Heart left ventricle (tissue), 16 donors: ENCODE results near the gene ZNF785. TPM values are rescaled to one million over a fixed set of nuclear protein-coding genes. Genes with fewer than 3 reads are reported as not detected.

ENCODE experiments used
- ATAC-seq, 4 donors: fragments of 200-7000 bp; cut with Tn5 transposase; one replicate each; pipeline ENCODE4 v1.9.1; 2020 to 2022; ENCODE audit warnings: moderate library complexity in 4 of 4, mild to moderate bottlenecking in 3 of 4, moderate number of reproducible peaks in 1 of 4
- DNase-seq, 5 donors: peaks; one replicate each; pipeline ENCODE4 v3.0.0-alpha.2; 2020
- H3K27ac ChIP-seq, 12 donors: fragments of 200-600 bp; sonication (generic) in 4 of 12; one replicate each; pipeline versions ENCODE4 v1.5.0 to v1.8.0; 2016 to 2022; ENCODE audit warnings: mild to moderate bottlenecking in 2 of 12
- H3K27me3 ChIP-seq, 9 donors: fragments of 200-600 bp; sonication (generic) in 2 of 9; one replicate each; pipeline versions ENCODE4 v1.5.1 to v1.8.0; 2016 to 2022; ENCODE audit warnings: mild to moderate bottlenecking in 3 of 9
- H3K36me3 ChIP-seq, 9 donors: fragments of 200-600 bp; sonication (generic) in 2 of 9; one replicate each; pipeline versions ENCODE4 v1.5.0 to v1.8.0; 2018 to 2022; ENCODE audit warnings: mild to moderate bottlenecking in 2 of 9
- H3K4me1 ChIP-seq, 12 donors: fragments of 200-600 bp; sonication (generic) in 4 of 12; one replicate each; pipeline versions ENCODE4 v1.5.0 to v1.8.0; 2016 to 2022; ENCODE audit warnings: mild to moderate bottlenecking in 3 of 12
- H3K4me3 ChIP-seq, 12 donors: fragments of 200-600 bp; sonication (generic) in 4 of 12; one replicate each; pipeline versions ENCODE4 v1.5.0 to v1.8.0; 2017 to 2022; ENCODE audit warnings: mild to moderate bottlenecking in 9 of 12, moderate library complexity in 4 of 12
- H3K9me3 ChIP-seq, 12 donors: fragments of 200-600 bp; sonication (generic) in 4 of 12; one replicate each; pipeline versions ENCODE4 v1.5.0 to v1.8.0; 2016 to 2022; ENCODE audit warnings: mild to moderate bottlenecking in 1 of 12
- POLR2A ChIP-seq, 2 donors: fragments of 450-650 bp; IDR thresholded peaks; one replicate each; pipeline ENCODE4 v1.6.1; 2017; ENCODE audit warnings: antibody characterized with exemption in 2 of 2, mild to moderate bottlenecking in 2 of 2, moderate library complexity in 2 of 2
- WGBS, 4 donors: extraction: QIAGEN DNeasy Blood & Tissue Kit in 2 of 4; methylation state at CpG; one replicate each; pipeline versions ENCODE4 v1.1.5 to v1.1.7; 2013 to 2018; 5-methylcytosine and 5-hydroxymethylcytosine counted together
- intact Hi-C, 10 donors: fragments of 100-400 bp; cut with DNase I; formaldehyde crosslinking; loops; one replicate each; pipeline versions ENCODE4 v1.11.1 to v1.14.2; 2022
- polyA plus RNA-seq, 2 donors: library from polyadenylated mRNA; stranded (reverse); fragments of 200-250 nt; gene quantifications; one replicate each; pipeline ENCODE4 v1.2.3, GENCODE V29; 2013
- total RNA-seq, 9 donors: library from RNA; depleted of rRNA in 2 of 9; stranded (reverse); fragments of >200 nt in 2 of 9; fragmentation: NEBNext Ultra II Directional in 3 of 9; extraction: Animal tissue kit (Norgen Biotek cat#: 25700) in 3 of 9; gene quantifications; one replicate each; pipeline versions ENCODE4 v1.1.0 to v1.2.4, GENCODE V29; 2016 to 2023
- TF ChIP-seq, protein P1 (sequence below), 12 donors: fragments of 200-600 bp; sonication (generic) in 4 of 12; IDR thresholded peaks; one replicate each; pipeline versions ENCODE4 v1.5.0 to v1.8.0; 2018 to 2022; ENCODE audit warnings: antibody characterized with exemption in 12 of 12, mild to moderate bottlenecking in 5 of 12
- donor health status: ischemic (EF 13 %, LVEDD 7.1; RV severe dilation, severe dysfunction).
- donor health status: healthy with polysubstance abuse.
- donor health status: DM: no; HTN: yes; CAD: no.
- donor health status: DM: no; HTN: no; CAD: no.
- donor health status: ischemic (EF 25% LVEDD 6.9; RV normal size, moderate dysfunction).
- donor health status: ischemic (EF 25% LVEDD 5.7; RV mildly dilated, moderate dysfunction).
- donor health status: healthy.
- donor health status: DM: yes; HTN: yes; CAD: no.
- donor health status: ischemic (EF 35%, LVEDD 5.7; RV mildly dilated, moderate dysfunction).
- donor health status: nonischemic (EF 11% LVEDD 7.7; RV severe dilation, severe dysfunction).
- donor health status: DM: yes; HTN: yes; CAD: no.
- donor health status: PGD.
- donor health status: ischemic (EF 29% LVEDD 5.4; RV normal size, mild dysfunction).
- donor health status: nonischemic (EF 23%, LVEDD 6.1; RV moderate dilation, normal function).

Gene ZNF785
- total and polyA plus RNA-seq, 11 donors = 2.9 to 10.9 (median 4.5) TPM

DNA sequence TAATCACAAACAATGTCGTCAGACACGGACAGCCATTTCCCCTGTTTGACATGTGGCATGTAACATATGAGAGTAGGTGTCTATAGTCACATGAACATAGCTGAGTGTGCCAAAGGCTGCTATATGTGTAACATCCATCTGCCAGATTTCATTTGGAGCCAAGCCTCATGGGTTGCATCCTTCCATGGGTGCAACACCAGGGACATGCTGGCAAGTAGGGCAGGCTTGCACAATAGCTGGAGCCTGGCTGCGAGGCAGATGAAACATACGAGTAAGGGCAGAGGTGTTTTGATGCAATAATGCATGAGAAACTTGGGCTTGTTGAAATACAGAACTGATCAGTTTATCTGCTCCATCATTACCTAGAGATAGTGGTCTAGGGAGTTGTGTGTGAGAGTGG is 33.7 kb upstream of the ZNF785 start:
- Histone ChIP-seq H3K36me3 (no peaks in the 10 kb centered on the region), H3K4me1 (peaks cover 0 to 7% (median 0%) of the 10 kb centered on the region in 12 donors), H3K9me3 (no peaks in the 10 kb centered on the region), H3K4me3 (no peak overlapping the region), H3K27ac (no peak overlapping the region), H3K27me3 (no peaks in the 10 kb centered on the region)
- ATAC-seq (no peak), DNase-seq (no peak)
- no peak for TF ChIP-seq POLR2A (IDR thresholded peaks at IDR 0.05)
- TF ChIP-seq, protein P1, sequence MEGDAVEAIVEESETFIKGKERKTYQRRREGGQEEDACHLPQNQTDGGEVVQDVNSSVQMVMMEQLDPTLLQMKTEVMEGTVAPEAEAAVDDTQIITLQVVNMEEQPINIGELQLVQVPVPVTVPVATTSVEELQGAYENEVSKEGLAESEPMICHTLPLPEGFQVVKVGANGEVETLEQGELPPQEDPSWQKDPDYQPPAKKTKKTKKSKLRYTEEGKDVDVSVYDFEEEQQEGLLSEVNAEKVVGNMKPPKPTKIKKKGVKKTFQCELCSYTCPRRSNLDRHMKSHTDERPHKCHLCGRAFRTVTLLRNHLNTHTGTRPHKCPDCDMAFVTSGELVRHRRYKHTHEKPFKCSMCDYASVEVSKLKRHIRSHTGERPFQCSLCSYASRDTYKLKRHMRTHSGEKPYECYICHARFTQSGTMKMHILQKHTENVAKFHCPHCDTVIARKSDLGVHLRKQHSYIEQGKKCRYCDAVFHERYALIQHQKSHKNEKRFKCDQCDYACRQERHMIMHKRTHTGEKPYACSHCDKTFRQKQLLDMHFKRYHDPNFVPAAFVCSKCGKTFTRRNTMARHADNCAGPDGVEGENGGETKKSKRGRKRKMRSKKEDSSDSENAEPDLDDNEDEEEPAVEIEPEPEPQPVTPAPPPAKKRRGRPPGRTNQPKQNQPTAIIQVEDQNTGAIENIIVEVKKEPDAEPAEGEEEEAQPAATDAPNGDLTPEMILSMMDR (IDR thresholded peaks at IDR 0.05) = no peak
- intact Hi-C loops = loop anchor here in 2 of 10 donors (5.0 to 10.0 kb wide), 2 partner anchors 172 to 174 kb away; partner anchors contain the start of gene SEPHS2 (in 2 of the 2)
- 83 to 90% (median 86%) methylated on average over 4 of the region's 4 CpGs for WGBS, 4 donors

DNA sequence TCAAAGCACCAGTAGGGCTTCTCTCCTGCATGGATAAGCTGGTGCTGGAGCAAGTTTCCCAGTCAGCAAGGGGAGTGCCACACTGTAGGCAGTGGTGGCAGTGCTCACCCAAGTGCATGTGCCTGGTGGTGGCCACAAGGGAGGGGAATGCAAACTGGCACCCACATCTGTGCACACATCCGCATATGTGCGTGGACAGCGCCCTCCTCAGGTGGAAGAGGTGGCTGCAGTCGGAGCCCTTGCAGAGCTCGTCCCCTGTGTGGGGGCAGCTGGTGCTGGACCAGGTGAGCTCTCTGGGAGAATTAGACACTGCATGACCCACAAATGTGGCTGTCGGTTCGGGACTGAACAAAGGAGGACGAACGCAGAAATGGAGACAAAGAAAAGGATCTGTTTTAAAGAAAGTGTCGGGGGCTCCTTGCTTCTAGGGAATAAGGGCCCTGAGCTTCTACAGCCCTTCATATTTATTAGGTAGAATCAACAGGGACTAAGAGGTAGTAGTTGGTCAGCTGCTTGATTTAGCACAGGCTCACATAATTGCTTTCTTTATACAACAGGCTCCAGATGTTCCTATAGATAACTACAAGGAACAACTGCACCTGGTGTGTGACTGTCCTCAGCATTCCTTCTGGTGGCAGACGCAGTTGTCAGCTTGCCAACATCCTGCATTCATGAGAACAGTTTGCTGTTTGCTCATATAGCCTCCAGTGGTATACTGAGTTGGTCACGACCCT is 30.0 kb upstream of the ZNF785 start:
- H3K9me3 ChIP-seq = no peaks in the 10 kb centered on the region
- H3K4me3 ChIP-seq = no peak overlapping the region
- no peak for TF ChIP-seq POLR2A (IDR thresholded peaks at IDR 0.05)
- TF ChIP-seq, protein P1 (IDR thresholded peaks at IDR 0.05) = peak in 11 of 12 donors; percentile 30 to 57 (median 45)
- no peaks in the 10 kb centered on the region for H3K36me3 ChIP-seq
- ATAC-seq (peak in 3 of 4 donors; percentile 64 to 76 (median 72)), DNase-seq (peak; percentile 19 to 75 (median 48))
- intact Hi-C loops = loop anchor here in 2 of 10 donors (5.0 to 10.0 kb wide), 2 partner anchors 168 to 171 kb away; partner anchors contain the start of gene SEPHS2 (in 2 of the 2)
- no peak overlapping the region for H3K27ac ChIP-seq
- H3K4me1 ChIP-seq = peaks cover 0 to 12% (median 0%) of the 10 kb centered on the region in 12 donors
- H3K27me3 ChIP-seq = no peaks in the 10 kb centered on the region
- WGBS, 4 donors = 36 to 56% (median 37%) methylated on average over 9 to 12 of the region's 12 CpGs

DNA sequence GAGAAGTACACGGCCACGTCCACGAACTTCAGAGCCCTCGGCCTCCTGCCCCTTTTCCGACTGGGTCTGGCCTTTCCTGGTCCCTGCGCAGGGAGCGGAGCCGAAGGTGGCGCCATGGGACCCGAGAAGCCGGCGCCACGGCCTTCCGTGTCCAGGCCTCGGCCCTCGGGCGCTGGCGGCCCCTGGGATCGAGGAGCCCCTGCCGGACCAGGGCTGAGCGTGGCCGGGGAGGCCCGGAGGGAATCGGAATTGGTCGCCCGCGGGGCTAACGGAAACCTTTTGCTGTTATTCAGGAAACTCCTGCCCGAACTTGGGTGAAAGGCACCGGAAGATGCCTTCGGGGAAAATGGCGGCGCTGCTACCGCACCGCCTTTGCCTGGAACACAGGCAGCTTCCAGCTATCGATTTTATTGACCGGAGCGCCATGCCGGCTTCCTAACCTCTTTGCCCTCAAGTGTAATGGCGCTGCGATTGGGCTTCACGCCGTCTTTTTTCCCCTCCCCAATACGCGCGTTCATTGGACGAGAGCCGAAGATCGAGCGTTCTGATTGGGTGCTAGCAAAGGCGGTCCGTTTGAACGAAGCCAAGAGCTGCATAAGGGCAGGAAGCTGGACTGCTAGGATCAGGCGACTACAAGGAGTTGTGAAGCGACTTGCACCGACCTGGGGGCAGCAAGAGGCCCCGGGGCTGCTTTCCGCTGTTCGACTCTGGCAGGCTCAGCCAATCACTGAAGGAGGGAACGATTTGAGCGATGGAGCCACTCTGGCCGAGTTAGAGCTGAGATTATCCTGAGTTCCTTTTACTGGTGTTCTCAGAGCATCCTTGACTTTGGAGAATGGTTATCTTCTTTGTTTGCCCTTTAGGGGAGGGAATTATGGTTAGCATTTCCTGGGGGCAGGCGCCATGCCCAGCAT is 24.7 kb upstream of the ZNF785 start, which contains the start of gene ZNF689:
TSS of gene ZNF689 (minus strand) at position 464 of the 914 bp plus-strand sequence. CDS start at position 116, 348 bp downstream.
- ATAC-seq = peak; percentile 95 to 99 (median 97)
- TF ChIP-seq, protein P1 (IDR thresholded peaks at IDR 0.05) = peak in 1 of 12 donors; percentile 10
- peak in 1 of 2 donors; percentile 50 for TF ChIP-seq POLR2A (IDR thresholded peaks at IDR 0.05)
- peaks cover 0 to 32% (median 30%) of the 10 kb centered on the region in 9 donors for H3K36me3 ChIP-seq

More for the DNA sequence above, 24.7 kb upstream of the ZNF785 start, which contains the start of gene ZNF689:
- Histone ChIP-seq H3K4me1 (peaks cover 0 to 47% (median 10%) of the 10 kb centered on the region in 12 donors), H3K27me3 (no peaks in the 10 kb centered on the region), H3K9me3 (no peaks in the 10 kb centered on the region), H3K27ac (peak within 1 kb of the TSS; percentile 84 to 99 (median 97)), H3K4me3 (peak within 1 kb of the TSS; percentile 64 to 99 (median 88))
- peak; percentile 93 to 95 (median 94) for DNase-seq
- WGBS, 4 donors = 1 to 2% (median 1%) methylated on average over 33 to 63 of the region's 63 CpGs
- intact Hi-C loops = loop anchor here in 6 of 10 donors (2.0 to 10.0 kb wide), 5 partner anchors 19 to 168 kb away; partner anchors contain the start of genes SEPHS2 (in 4 of the 6) and ZNF785 (in 1 of the 6)
